ENCODE data around the gene FHAD1.

DNA sequence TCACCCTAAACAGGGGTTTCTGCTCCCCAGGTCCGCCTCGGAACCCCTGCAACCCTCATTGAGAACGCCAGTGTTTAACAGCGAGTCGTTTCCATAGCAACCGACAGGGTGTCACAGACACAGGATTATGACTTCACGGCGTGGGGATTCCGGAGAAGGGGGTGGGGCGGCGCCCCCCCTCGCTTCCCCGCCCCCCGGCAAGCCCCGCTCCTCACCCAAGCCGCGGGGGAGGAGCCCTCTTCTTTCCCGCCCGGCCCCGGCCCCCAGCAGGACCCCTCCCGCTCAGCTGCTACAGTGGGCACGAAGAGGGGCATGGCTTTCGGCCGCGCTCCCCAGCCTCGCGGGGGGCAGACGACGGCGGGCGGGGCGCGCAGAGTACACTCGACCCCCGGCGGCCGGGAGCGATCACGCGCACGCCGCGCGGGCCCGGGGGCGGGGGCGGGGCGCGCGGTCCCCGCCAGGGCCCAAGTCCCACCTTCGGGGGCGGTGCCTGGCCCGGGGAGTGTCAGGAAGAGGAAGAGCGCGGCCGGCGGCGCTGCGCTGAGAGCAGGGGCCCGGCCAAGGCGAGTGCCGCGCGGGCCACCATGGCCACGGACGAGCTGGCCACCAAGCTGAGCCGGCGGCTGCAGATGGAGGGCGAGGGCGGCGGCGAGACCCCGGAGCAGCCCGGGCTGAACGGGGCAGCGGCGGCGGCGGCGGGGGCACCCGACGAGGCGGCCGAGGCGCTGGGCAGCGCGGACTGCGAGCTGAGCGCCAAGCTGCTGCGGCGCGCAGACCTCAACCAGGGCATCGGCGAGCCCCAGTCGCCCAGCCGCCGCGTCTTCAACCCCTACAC, 162.6 kb downstream of the FHAD1 start, which contains the start of gene EFHD2:
- TF ChIP-seq, protein P1, sequence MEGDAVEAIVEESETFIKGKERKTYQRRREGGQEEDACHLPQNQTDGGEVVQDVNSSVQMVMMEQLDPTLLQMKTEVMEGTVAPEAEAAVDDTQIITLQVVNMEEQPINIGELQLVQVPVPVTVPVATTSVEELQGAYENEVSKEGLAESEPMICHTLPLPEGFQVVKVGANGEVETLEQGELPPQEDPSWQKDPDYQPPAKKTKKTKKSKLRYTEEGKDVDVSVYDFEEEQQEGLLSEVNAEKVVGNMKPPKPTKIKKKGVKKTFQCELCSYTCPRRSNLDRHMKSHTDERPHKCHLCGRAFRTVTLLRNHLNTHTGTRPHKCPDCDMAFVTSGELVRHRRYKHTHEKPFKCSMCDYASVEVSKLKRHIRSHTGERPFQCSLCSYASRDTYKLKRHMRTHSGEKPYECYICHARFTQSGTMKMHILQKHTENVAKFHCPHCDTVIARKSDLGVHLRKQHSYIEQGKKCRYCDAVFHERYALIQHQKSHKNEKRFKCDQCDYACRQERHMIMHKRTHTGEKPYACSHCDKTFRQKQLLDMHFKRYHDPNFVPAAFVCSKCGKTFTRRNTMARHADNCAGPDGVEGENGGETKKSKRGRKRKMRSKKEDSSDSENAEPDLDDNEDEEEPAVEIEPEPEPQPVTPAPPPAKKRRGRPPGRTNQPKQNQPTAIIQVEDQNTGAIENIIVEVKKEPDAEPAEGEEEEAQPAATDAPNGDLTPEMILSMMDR (IDR thresholded peaks at IDR 0.05) = no peak
- TF ChIP-seq POLR2AphosphoS5 (IDR thresholded peaks at IDR 0.05) = no peak
